RWPE2 (cell line): Measurements from ENCODE around the gene IQGAP2.
"Not testable (repeated sequence)": the region's sequence is repeated elsewhere in the genome, so short reads cannot be mapped to it uniquely, and the experiment has no call there.

Experiments used
- ATAC-seq: fragments of 200-7000 bp; cut with Tn5 transposase; 3 replicates; pipeline ENCODE4 v1.9.1; 2021; ENCODE audit warnings: low read depth
- DNase-seq: peaks from one replicate; pipeline ENCODE4 v3.0.0-alpha.2; 2020; ENCODE audit warnings: low spot score
- H3K27ac ChIP-seq: fragments of 450-650 bp; 2 replicates; pipeline ENCODE4 v1.5.1; 2017; ENCODE audit warnings: mild to moderate bottlenecking; ENCODE audit not compliant: poor library complexity, severe bottlenecking
- H3K27me3 ChIP-seq: fragments of 250-450 bp; sonication (Bioruptor Pico); 2 replicates; pipeline ENCODE4 v1.5.1; 2021; ENCODE audit warnings: mild to moderate bottlenecking, moderate library complexity; ENCODE audit not compliant: insufficient read depth, poor library complexity, severe bottlenecking
- H3K36me3 ChIP-seq: fragments of 250-450 bp; sonication (Bioruptor Pico); 2 replicates; pipeline ENCODE4 v1.5.1; 2020; ENCODE audit warnings: low read depth, mild to moderate bottlenecking, moderate library complexity
- H3K4me1 ChIP-seq: fragments of 250-450 bp; sonication (Bioruptor Pico); 2 replicates; pipeline ENCODE4 v1.5.1; 2021; ENCODE audit warnings: mild to moderate bottlenecking, moderate library complexity; ENCODE audit not compliant: insufficient read depth, poor library complexity, severe bottlenecking
- H3K4me3 ChIP-seq: fragments of 250-450 bp; sonication (Bioruptor Pico); 2 replicates; pipeline ENCODE4 v1.5.1; 2021; ENCODE audit warnings: mild to moderate bottlenecking, moderate library complexity; ENCODE audit not compliant: severe bottlenecking
- H3K9me3 ChIP-seq: fragments of 250-450 bp; sonication (Bioruptor Pico); 2 replicates; pipeline ENCODE4 v1.5.1; 2021; ENCODE audit warnings: mild to moderate bottlenecking, moderate library complexity; ENCODE audit not compliant: severe bottlenecking
- TF ChIP-seq, protein P1 (sequence below): fragments of 450-650 bp; IDR thresholded peaks from one replicate; pipeline ENCODE4 v1.5.1; 2017; ENCODE audit warnings: mild to moderate bottlenecking, moderate library complexity; ENCODE audit not compliant: poor library complexity, severe bottlenecking

IQGAP2 gene

DNA sequence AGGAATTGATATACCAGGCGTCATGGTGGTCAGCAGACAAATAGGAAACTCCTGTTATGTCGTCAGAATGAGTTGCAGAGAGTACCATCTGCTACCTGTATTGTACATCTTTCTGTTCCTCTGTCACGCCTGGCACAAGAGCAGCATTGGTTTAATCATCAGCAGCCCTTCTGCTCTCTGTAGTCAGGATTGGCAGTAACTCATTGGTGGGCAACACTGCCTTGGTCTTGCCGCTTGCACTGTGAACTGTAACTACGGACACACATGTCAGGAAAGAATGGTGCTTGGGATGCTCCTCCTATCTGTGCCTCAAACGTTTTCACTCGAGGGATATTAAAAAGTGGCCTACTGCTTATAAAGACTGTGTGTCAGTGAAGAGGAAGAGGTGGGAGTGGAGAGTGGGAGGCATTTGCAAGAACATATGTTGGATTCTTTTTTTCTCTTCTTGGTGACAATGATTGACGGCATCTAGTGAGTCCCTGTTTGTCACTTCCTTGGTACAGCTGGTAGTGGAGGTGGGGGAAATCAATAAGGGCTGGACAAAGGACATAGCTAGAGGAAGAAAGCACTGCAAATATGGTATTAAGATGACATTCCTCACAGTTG is 143.5 kb downstream of the IQGAP2 start:
- no peaks in the 10 kb centered on the region for H3K27me3 ChIP-seq
- DNase-seq (no peak), ATAC-seq (no peak)
- no peak overlapping the region for H3K4me3 ChIP-seq
- H3K36me3 ChIP-seq = no peaks in the 10 kb centered on the region
- H3K27ac ChIP-seq = no peak overlapping the region
- TF ChIP-seq, protein P1, sequence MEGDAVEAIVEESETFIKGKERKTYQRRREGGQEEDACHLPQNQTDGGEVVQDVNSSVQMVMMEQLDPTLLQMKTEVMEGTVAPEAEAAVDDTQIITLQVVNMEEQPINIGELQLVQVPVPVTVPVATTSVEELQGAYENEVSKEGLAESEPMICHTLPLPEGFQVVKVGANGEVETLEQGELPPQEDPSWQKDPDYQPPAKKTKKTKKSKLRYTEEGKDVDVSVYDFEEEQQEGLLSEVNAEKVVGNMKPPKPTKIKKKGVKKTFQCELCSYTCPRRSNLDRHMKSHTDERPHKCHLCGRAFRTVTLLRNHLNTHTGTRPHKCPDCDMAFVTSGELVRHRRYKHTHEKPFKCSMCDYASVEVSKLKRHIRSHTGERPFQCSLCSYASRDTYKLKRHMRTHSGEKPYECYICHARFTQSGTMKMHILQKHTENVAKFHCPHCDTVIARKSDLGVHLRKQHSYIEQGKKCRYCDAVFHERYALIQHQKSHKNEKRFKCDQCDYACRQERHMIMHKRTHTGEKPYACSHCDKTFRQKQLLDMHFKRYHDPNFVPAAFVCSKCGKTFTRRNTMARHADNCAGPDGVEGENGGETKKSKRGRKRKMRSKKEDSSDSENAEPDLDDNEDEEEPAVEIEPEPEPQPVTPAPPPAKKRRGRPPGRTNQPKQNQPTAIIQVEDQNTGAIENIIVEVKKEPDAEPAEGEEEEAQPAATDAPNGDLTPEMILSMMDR = no peak
- no peaks in the 10 kb centered on the region for H3K4me1 ChIP-seq
- H3K9me3 ChIP-seq = no peaks in the 10 kb centered on the region

DNA sequence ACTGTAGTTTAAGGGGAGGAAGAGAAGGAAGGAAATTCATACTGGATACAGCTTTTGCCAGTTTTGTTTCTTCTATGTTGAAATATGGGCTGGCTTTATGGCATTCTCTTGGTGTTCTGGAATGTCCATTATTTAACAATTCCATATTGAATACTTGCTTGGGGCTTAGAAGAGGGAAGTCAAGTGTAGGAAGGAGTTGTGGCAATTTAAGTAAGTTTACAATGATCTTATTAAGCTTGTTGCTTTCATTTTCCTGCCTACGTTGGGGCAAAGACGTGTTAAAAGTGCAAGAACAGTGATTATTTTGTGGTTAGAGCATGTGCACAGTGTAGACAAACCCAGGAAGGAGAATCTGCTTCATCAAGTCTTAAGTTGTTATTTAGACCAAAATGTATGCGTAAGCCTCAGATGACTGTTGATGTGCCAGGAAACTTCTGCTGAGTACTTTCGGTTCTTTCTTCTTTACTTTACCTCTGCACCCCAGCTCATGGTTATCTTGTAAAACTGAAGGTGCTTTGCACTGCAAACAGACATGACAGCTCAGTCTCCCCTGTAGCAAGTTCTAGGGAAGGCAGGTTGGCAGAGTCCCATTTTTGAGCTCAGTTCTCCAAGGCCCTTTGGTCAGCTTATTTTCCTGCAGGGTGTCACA is 144.3 kb downstream of the IQGAP2 start:
- Histone ChIP-seq H3K4me3 (no peak overlapping the region), H3K27me3 (no peaks in the 10 kb centered on the region), H3K4me1 (no peaks in the 10 kb centered on the region), H3K9me3 (no peaks in the 10 kb centered on the region), H3K36me3 (no peaks in the 10 kb centered on the region), H3K27ac (no peak overlapping the region)
- ATAC-seq (peak; percentile 17; the same call in 1 of the 3 replicates), DNase-seq (no peak)
- TF ChIP-seq, protein P1 = no peak

DNA sequence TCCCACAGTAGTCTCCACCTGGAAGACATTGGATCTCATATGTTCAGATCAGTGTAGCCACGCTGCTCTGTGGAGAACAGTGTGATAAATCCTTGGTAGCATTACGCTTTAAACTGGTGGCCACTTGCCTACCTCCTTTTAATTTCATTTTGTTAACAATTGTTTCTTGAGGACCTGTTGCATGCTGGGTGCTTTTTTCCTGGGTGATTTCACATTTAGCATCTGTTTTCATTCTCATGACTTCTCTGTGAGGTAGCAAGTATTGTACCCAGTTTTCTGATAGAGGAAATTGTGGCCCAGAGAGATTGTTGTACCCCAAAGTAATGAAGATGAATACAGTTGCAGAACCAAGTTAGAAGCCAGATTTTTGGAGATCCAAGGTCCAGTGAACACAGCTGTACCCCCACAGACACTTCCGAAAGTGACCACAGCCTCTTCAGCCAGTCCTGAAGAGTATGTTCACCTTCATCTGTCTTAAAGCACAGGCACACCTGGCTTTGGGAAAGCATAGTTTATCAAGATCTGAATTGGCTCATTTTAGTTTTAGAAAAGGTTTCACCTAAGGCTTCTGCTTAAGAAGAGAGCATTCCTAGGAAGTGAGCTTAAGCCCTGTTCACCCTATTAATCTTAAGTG is 144.9 kb downstream of the IQGAP2 start:
- Histone ChIP-seq H3K4me1 (no peaks in the 10 kb centered on the region), H3K36me3 (no peaks in the 10 kb centered on the region), H3K27ac (no peak overlapping the region), H3K27me3 (no peaks in the 10 kb centered on the region), H3K4me3 (no peak overlapping the region), H3K9me3 (no peaks in the 10 kb centered on the region)
- TF ChIP-seq, protein P1 = no peak
- DNase-seq = no peak
- no peak for ATAC-seq

DNA sequence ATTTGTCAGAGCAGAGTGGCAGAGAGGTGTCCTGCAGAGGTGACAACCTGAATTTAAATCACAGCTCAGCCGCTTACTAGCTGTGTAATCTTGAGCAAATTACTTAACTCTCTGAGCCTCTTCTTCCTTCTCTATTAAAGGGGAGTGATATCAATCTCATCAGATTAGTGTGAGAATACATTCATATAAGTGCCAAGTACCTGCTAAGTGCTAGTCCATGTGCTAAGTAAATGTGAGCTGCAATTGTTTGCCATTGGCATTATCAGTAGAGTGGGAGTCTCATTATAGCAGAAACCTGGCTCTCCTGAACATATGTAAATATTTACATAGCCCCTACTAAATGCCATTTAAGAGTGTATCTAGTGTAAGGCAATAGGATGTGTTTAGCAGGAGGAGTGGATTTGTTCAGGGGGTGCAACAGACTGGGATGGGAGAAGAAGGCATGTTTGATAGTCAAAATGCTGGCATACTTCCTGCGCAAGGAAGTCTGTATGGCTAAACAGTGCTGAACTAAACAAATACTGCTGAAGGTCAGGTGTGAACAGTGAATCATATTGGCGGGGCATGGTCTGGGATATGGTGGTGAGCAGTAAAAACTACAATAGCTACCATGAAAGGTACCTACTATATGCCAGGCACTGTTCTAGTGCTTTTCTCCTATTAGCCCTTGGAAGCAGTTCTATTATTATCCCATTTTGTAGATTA is 145.6 kb downstream of the IQGAP2 start:
- TF ChIP-seq, protein P1 = no peak
- Histone ChIP-seq H3K4me1 (no peaks in the 10 kb centered on the region), H3K4me3 (no peak overlapping the region), H3K36me3 (no peaks in the 10 kb centered on the region), H3K9me3 (no peaks in the 10 kb centered on the region), H3K27me3 (no peaks in the 10 kb centered on the region), H3K27ac (no peak overlapping the region)
- ATAC-seq (peak; percentile 38; the same call in 2 of the 3 replicates), DNase-seq (no peak)

DNA sequence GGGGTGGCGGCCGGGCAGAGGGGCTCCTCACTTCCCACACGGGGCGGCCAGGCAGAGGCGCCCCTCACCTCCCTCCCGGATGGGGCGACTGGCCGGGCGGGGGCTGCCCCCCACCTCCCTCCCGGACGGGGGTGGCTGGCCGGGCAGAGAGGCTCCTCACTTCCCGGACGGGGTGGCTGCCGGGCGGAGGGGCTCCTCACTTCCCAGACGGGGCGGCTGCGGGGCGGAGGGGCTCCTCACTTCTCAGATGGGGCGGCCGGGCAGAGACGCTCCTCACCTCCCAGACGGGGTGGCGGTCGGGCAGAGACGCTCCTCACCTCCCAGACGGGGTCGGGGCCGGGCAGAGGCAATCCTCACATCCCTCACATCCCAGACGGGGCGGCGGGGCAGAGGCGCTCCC is 147.8 kb downstream of the IQGAP2 start:
- H3K4me3 ChIP-seq, H3K9me3 ChIP-seq, H3K4me1 ChIP-seq, ATAC-seq, H3K27me3 ChIP-seq, H3K36me3 ChIP-seq, DNase-seq, H3K27ac ChIP-seq: not testable (repeated sequence)
